ENCODE data around the gene AIP.

AIP gene

DNA sequence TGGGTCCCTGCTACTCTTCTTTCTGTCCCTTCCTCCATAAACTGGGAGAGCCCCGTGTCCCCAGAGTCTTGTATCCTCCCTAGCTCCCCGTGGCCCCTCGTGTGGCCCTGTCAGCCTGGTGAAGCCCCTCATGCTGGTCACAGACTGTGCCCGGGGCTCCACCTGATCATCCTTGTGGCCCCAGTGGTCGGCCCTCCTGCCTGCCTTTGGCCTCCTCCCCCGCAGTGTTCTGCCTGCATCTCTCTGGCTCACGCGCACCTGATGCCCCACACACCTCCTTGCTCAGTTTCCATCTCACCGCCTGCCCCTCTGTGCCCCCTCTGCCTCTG, 41.6 kb downstream of the AIP start:
- H3K36me3 ChIP-seq (ENCODE audit: insufficient read depth, low read length) = no peaks in the 10 kb centered on the region
- no peaks in the 10 kb centered on the region for H3K9me3 ChIP-seq (ENCODE audit: insufficient read depth, low read length, severe bottlenecking)
- H3K27ac ChIP-seq (ENCODE audit: low read length) = no peak overlapping the region
- H3K9ac ChIP-seq (ENCODE audit: low read depth, low read length) = no peak overlapping the region
- H3K4me2 ChIP-seq (ENCODE audit: insufficient read depth, low read length) = no peak overlapping the region
- H3K4me3 ChIP-seq (ENCODE audit: low read depth in 1 of 2, low read length in 2 of 2) = no peak overlapping the region
- H3K4me1 ChIP-seq (ENCODE audit: insufficient read depth, low read length) = no peaks in the 10 kb centered on the region
- no peaks in the 10 kb centered on the region for H3K79me2 ChIP-seq (ENCODE audit: insufficient read depth, low read length)
- TF ChIP-seq EZH2 (IDR thresholded peaks at IDR 0.05; ENCODE audit: borderline replicate concordance, low read depth, low read length, severe bottlenecking) = no peak
- TF ChIP-seq, protein P1, sequence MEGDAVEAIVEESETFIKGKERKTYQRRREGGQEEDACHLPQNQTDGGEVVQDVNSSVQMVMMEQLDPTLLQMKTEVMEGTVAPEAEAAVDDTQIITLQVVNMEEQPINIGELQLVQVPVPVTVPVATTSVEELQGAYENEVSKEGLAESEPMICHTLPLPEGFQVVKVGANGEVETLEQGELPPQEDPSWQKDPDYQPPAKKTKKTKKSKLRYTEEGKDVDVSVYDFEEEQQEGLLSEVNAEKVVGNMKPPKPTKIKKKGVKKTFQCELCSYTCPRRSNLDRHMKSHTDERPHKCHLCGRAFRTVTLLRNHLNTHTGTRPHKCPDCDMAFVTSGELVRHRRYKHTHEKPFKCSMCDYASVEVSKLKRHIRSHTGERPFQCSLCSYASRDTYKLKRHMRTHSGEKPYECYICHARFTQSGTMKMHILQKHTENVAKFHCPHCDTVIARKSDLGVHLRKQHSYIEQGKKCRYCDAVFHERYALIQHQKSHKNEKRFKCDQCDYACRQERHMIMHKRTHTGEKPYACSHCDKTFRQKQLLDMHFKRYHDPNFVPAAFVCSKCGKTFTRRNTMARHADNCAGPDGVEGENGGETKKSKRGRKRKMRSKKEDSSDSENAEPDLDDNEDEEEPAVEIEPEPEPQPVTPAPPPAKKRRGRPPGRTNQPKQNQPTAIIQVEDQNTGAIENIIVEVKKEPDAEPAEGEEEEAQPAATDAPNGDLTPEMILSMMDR (IDR thresholded peaks at IDR 0.05; ENCODE audit: borderline replicate concordance, extremely low read depth, low read length, poor library complexity, severe bottlenecking) = no peak
- ATAC-seq (ENCODE audit: insufficient read depth, low read depth) (no peak), DNase-seq (no peak)
- no peaks in the 10 kb centered on the region for H3K27me3 ChIP-seq (ENCODE audit: insufficient read depth, low read length, poor library complexity)
- H4K20me1 ChIP-seq (ENCODE audit: insufficient read depth, low read length) = no peaks in the 10 kb centered on the region
- H2AFZ ChIP-seq (ENCODE audit: low read depth, low read length) = no peak overlapping the region

DNA sequence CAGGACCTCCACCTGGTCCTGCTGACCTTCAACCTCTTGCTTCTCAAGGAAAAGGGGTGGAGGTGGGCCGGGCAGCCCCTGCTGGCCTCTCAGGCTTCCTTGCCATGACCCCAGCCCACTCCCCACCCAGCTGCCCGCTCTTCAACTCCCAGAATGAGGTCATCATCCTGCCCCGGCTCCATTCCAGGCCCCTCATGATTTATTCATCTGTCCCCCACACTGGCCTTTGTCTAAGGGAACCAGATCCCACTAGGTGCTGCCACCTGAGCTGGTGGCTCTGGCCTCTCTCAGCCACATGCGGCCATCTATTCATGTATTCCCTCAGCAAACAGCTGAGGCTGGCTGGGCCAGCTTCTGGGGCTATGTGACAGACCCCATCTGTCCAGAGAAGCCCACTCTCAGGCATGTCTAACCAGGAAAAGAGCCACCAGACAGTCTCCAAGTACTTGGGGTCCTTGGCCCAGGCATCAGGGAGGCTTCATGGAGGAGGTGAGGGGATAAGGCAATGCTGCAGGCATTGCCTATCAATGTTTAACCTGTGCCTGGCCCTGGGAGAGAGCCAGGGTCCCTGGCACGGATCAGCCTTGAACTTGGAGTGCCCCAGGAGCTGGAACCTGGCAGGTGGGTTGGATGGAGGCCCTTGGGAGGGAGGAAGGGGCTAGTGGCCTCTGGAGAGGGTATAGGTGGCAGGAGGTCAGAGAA, 42.6 kb downstream of the AIP start:
- Histone ChIP-seq H3K27ac (ENCODE audit: low read length) (no peak overlapping the region), H3K27me3 (ENCODE audit: insufficient read depth, low read length, poor library complexity) (no peaks in the 10 kb centered on the region), H3K9me3 (ENCODE audit: insufficient read depth, low read length, severe bottlenecking) (no peaks in the 10 kb centered on the region), H4K20me1 (ENCODE audit: insufficient read depth, low read length) (no peaks in the 10 kb centered on the region), H3K4me1 (ENCODE audit: insufficient read depth, low read length) (no peaks in the 10 kb centered on the region), H3K79me2 (ENCODE audit: insufficient read depth, low read length) (no peaks in the 10 kb centered on the region), H3K9ac (ENCODE audit: low read depth, low read length) (no peak overlapping the region), H2AFZ (ENCODE audit: low read depth, low read length) (no peak overlapping the region), H3K4me2 (ENCODE audit: insufficient read depth, low read length) (no peak overlapping the region), H3K4me3 (ENCODE audit: low read depth in 1 of 2, low read length in 2 of 2) (no peak overlapping the region), H3K36me3 (ENCODE audit: insufficient read depth, low read length) (no peaks in the 10 kb centered on the region)
- no peak for ATAC-seq (ENCODE audit: insufficient read depth, low read depth)
- TF ChIP-seq, protein P1 (IDR thresholded peaks at IDR 0.05; ENCODE audit: borderline replicate concordance, extremely low read depth, low read length, poor library complexity, severe bottlenecking) = no peak
- no peak for TF ChIP-seq EZH2 (IDR thresholded peaks at IDR 0.05; ENCODE audit: borderline replicate concordance, low read depth, low read length, severe bottlenecking)
- no peak for DNase-seq

DNA sequence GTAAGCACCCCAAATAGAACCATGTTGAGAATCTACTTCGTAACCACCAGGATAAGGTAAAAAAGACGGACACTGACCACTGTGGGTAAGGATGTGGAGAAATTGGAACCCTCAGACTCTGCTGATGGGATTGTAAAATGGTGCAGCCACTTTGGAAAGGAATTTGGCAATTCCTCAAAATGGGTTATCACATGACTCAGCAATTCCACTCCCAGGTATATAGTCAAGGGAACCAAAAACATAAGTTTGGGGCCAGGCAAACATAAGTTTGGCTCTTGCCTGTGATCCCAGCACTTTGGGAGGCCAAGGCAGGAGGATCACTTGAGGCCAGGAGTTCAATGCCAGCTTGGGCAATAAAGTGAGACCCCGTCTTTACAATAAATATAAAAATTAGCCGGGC, 45.5 kb downstream of the AIP start:
- ATAC-seq (ENCODE audit: insufficient read depth, low read depth) (no peak), DNase-seq (no peak)
- Histone ChIP-seq H3K4me1 (ENCODE audit: insufficient read depth, low read length) (no peaks in the 10 kb centered on the region), H3K4me3 (ENCODE audit: low read depth in 1 of 2, low read length in 2 of 2) (no peak overlapping the region), H3K79me2 (ENCODE audit: insufficient read depth, low read length) (no peaks in the 10 kb centered on the region), H3K36me3 (ENCODE audit: insufficient read depth, low read length) (no peaks in the 10 kb centered on the region), H3K27ac (ENCODE audit: low read length) (no peak overlapping the region), H3K9ac (ENCODE audit: low read depth, low read length) (no peak overlapping the region), H2AFZ (ENCODE audit: low read depth, low read length) (no peak overlapping the region), H3K27me3 (ENCODE audit: insufficient read depth, low read length, poor library complexity) (no peaks in the 10 kb centered on the region), H3K9me3 (ENCODE audit: insufficient read depth, low read length, severe bottlenecking) (peaks cover 7% of the 10 kb centered on the region), H4K20me1 (ENCODE audit: insufficient read depth, low read length) (no peaks in the 10 kb centered on the region), H3K4me2 (ENCODE audit: insufficient read depth, low read length) (no peak overlapping the region)
- TF ChIP-seq, protein P1 (IDR thresholded peaks at IDR 0.05; ENCODE audit: borderline replicate concordance, extremely low read depth, low read length, poor library complexity, severe bottlenecking) = no peak
- TF ChIP-seq EZH2 (IDR thresholded peaks at IDR 0.05; ENCODE audit: borderline replicate concordance, low read depth, low read length, severe bottlenecking) = no peak

DNA sequence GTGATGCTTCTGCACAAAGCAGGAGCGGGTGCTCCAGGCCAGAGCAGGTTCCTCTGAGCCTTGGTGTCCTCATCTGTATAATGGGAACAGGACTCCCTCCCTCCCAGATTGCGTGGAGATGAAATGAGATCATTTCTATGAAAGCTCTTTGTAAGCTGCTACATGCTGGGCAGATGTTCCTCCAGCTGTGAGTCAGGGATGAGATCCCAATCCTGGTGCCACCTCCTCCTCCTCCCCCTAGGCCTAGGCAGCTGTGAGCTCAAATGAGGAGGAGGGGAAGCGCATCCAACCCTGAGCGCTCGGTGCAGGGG, 47.4 kb downstream of the AIP start:
- TF ChIP-seq, protein P1 (IDR thresholded peaks at IDR 0.05; ENCODE audit: borderline replicate concordance, extremely low read depth, low read length, poor library complexity, severe bottlenecking) = no peak
- TF ChIP-seq EZH2 (IDR thresholded peaks at IDR 0.05; ENCODE audit: borderline replicate concordance, low read depth, low read length, severe bottlenecking) = no peak
- Histone ChIP-seq H3K4me3 (ENCODE audit: low read depth in 1 of 2, low read length in 2 of 2) (no peak overlapping the region), H3K9ac (ENCODE audit: low read depth, low read length) (no peak overlapping the region), H3K27me3 (ENCODE audit: insufficient read depth, low read length, poor library complexity) (no peaks in the 10 kb centered on the region), H3K9me3 (ENCODE audit: insufficient read depth, low read length, severe bottlenecking) (peaks cover 19% of the 10 kb centered on the region), H4K20me1 (ENCODE audit: insufficient read depth, low read length) (no peaks in the 10 kb centered on the region), H3K79me2 (ENCODE audit: insufficient read depth, low read length) (no peaks in the 10 kb centered on the region), H3K4me1 (ENCODE audit: insufficient read depth, low read length) (no peaks in the 10 kb centered on the region), H3K4me2 (ENCODE audit: insufficient read depth, low read length) (no peak overlapping the region), H3K36me3 (ENCODE audit: insufficient read depth, low read length) (no peaks in the 10 kb centered on the region), H2AFZ (ENCODE audit: low read depth, low read length) (no peak overlapping the region), H3K27ac (ENCODE audit: low read length) (no peak overlapping the region)
- ATAC-seq (ENCODE audit: insufficient read depth, low read depth) (no peak), DNase-seq (no peak)

Measured in DND-41 (cell line).